Globus pallidus (tissue), 1 donor: ENCODE data around the gene CCBE1.

Experiments
- DNase-seq: peaks from one replicate; pipeline ENCODE4 v3.0.0-alpha.2; 2015; ENCODE audit warnings: low spot score

The CCBE1 gene

DNA sequence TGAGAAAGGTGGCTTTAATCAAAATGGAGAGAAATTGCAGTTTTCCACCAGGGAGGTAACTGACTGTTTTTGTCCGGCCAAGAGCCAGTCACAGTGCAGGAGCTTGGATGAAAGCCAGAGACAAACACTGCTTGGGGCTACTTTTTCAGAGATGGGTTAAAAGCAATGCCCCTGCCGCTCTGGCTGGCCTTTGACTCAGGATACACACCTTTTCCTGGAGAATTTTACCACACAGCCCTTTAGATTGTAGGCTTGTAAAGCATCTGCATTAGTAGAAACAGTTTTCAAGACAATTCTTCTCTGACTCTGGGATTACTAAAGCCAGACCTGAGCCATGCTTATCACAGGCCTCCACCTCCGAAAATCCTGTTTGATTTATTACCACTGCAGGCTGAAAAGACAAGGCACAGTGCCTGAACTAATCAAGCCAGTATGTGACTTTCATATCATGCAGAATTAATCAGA is 79.7 kb downstream of the CCBE1 start:
- DNase-seq = no peak

DNA sequence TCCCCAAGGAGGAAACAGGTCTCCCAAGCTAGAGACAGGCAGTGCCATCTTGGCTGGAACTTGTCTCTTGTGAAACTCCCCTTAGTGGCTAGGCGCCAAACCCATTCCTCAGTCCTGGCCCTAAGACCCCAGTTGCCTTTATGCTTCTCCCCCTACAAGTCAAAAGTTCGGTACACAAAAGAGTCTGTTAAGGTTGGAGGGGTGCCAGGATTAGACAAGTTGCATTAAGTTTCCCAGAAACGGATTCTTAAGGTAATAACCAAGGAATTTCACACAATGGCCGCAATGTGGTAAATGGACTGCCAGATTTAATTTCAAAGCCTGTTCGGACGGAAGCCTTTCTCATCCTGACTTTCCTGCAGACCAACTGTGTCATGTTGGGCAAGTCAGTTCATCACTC is 80.7 kb downstream of the CCBE1 start:
- DNase-seq = no peak

DNA sequence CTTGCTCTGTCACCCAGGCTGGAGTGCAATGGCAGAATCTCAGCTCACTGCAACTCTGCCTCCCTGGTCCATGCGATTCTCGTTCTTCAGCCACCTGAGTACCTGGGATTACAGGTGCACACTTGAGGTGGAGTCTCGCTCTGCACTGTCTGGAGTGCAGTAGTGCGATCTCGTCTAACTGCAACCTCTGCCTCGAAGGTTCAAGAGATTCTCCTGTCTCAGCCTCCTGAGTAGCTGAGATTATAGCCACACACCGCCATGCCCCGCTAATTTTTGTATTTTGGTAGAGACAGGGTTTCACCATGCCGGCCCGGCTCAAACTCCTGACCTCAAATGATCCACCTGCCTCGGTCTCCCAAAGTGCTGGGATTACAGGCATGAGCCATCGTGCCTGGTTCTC is 83.3 kb downstream of the CCBE1 start:
- DNase-seq = no peak

DNA sequence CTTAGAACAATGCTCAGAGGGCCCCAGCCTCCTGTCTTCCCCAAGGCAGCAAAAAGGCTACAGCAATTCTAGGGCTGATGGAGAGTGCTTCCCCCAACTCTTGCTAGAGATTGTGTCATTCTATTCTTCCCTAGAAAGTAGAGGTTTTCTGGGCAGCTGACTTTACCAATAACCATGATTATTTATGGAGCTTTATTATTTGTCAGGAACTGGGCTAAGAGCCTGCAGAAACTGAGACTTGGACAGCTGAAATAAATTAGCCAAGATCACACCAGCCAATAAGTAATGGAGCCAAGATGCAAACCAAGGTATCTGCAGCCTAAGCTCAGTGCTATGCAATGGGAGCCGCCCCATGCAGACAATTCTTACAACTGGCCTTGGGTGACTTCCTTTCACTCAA is 84.8 kb downstream of the CCBE1 start:
- DNase-seq = no peak

GRCh38 chr18:59610546-59611140 is 86.6 kb downstream of the CCBE1 start:
- DNase-seq = no peak

- no peak for DNase-seq
Measured at GRCh38 chr18:59609654-59610053, 87.6 kb downstream of the CCBE1 start.

- no peak for DNase-seq
Measured at GRCh38 chr18:59607471-59607870, 89.8 kb downstream of the CCBE1 start.

DNA sequence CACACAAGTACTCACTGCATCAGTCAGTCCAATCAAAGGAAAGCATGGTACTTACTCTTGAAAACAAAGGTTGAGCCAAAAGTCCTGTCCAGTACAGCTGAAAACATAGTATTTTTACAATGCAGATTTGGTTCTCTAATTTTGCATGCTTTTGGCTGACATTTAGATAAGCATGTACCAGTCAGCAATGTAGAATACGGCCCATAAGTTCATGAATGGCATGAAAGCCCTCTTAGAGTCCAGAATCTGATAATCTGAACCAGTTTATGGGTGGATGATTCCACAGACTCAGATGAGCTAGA is 90.2 kb downstream of the CCBE1 start:
- DNase-seq = no peak

DNA sequence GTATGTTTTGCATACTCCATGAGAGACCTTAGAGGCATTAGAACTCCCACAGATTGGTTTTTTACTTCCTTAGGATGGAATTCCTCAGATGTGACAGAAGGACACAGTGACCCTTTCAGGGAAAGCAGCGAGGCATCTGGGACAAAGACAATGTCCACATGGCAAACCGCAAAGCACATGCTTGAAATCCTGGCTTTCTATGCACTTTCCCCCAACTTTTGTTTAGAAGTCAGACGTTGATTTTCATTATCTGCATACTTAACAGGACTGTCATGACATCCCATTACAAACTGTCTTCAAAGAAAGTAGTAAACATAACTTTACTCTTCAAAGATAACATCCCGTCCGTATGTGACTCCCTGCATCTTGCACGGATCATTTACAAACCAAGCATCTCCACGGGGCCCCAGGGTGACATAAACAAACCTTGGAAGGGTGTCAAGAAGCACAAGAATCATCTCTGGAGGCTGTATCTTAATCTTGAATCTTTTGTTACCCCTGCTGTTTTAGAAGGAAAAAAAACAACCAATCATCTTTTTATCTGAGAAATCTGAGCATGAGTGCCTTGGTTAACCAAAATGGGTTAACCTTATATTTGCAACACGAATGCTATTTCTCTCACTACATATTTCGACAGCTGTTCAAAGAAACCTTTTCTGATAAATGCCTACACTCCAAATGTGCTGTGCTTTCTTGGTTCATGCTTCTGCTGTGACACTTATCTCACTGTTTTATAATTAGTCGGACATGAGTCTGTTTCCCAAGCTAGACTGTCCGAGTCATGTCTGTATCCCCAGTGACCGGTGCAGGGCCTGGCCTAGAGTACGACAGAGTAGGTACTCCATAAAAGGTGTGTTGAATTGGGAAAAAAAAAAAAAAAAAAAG is 90.8 kb downstream of the CCBE1 start:
- DNase-seq = no peak

- no peak for DNase-seq
Measured at GRCh38 chr18:59605633-59606192, 91.5 kb downstream of the CCBE1 start.

DNA sequence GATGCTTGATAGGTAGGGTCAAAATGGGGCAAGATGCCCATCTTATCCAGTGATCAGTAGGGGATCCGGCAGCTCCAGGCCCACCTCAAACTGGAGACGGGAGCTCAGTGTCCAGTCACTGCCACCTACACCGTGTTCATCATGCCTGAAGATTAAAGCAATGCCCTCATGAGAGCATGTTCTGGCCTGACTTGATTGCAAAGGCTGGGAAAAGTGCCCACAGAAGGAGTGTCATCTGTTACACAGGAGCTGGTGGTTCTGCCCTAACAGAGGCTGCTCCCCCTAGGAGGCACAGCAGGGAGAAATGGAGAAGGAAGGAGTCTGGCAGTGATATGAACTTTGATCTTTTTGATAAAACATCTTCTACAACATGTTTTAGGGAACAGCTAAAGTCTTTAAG is 92.3 kb downstream of the CCBE1 start:
- DNase-seq = no peak

GRCh38 chr18:59597049-59597448 is 100.2 kb downstream of the CCBE1 start:
- no peak for DNase-seq

GRCh38 chr18:59593291-59593717 is 103.9 kb downstream of the CCBE1 start:
- no peak for DNase-seq

GRCh38 chr18:59592624-59593023 is 104.6 kb downstream of the CCBE1 start:
- no peak for DNase-seq

DNA sequence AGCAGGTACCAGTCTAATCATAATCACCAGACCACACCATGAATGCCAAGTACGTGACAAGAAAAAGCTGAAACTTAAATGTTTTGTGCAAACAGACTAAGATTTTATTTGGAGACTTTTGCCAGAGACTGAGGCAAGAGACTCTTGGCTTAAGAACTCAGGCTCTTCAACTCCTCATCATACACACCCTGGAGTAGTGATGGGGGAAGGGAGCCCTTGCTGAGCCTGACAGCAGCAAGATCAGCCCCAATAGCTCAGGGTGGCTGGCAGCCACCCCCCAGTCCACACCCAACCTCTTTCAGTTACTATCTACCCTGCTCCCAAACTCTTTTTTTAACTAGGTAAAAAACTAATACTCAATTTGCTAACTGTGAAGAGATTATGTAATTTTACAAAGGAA is 114.8 kb downstream of the CCBE1 start:
- no peak for DNase-seq

GRCh38 chr18:59579509-59579908 is 117.7 kb downstream of the CCBE1 start:
- no peak for DNase-seq

DNA sequence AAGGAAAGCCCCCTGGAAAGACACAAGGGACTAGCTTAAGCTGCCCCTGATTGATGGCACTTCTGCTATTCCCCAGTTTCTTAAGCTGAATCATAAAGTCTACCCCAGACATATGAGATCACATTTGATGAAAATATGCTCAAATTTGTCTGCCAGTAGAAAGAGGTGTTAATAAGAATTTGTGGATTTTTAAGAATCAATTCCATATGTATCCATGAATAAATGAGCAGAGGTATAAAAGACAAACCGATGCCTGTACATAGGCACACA is 119.9 kb downstream of the CCBE1 start:
- DNase-seq = no peak

DNA sequence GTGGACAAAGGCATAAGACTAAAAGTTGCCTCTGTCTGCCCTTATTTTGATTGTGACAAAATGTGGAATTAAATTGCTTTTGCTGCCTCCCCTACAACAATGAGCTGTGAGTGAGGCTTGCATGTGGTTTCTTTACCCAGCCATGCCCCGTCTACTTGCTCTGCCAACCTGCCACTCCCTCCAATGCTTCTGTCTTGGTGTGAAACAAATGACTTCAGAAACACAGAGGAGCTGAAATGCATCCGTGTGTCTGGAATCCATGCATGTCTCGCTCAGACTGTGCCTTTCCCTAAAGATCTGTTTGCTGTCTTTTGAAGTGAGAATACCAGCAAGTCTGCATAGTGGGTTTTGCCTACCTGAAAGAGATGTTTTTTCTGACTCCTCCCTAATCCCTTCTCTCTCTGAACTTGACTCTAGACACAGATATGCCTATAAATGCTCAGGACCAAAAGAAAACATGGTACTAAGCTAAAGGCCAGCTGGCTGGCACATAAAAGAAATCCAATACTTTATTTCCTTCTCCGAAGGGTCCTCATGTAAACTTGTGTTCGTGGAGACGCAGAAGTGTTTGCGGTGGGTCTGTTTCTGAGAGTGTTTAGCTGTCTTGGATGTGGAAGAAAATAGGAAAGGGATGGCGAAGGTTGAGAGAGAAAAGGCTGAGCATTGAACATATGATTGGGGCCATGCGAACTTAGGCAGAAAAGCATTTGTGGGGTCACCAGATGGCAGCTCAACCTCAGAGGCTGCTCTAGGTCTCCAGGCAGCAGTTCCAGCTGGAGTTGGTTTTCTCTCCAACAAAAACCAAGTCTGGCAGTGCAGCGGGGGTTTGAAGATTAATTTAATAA is 120.5 kb downstream of the CCBE1 start:
- no peak for DNase-seq

GRCh38 chr18:59575995-59576394 is 121.2 kb downstream of the CCBE1 start:
- no peak for DNase-seq

DNA sequence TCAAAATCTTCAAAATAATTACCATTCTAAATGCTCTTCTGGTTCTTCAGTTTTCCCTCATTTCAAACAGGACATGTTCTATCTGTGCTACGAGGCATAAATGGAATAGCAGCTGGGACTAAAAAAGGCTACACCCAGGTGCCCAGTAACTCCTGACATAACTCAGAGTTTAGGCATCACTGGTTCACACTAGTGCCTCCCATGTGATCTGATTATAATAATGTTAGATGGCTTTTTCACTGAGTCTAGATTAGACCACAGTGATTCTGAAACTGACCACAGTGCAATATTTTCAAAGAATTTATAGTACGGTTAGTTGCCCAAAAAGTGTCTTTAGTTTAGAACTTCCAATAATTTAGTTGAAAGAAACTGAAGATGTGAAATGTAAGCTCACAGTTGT is 123.3 kb downstream of the CCBE1 start:
- DNase-seq = no peak

GRCh38 chr18:59571902-59572301 is 125.3 kb downstream of the CCBE1 start:
- DNase-seq = no peak

GRCh38 chr18:59570796-59571195 is 126.4 kb downstream of the CCBE1 start:
- DNase-seq = no peak
